Activated CD8-positive, alpha-beta T cell treated with anti-CD3 and anti-CD28 coated beads, Interleukin-2, amount 10 ng/mL, durations not matched to agents 7 days and 5 days (primary cell): Measurements from ENCODE around the gene FAM174C. TPM values are rescaled to one million over a fixed set of nuclear protein-coding genes. Genes with fewer than 3 reads are reported as not detected.
A peak's percentile ranks its signal among the peaks of the same experiment; 100 is the strongest.

Source experiments
- ATAC-seq: fragments of 150-1000 bp; cut with Tn5 transposase; one replicate; pipeline ENCODE4 v1.10.0; 2021; ENCODE audit warnings: moderate library complexity
- CTCF ChIA-PET: fragments of 350-600 bp; sonication (Branson Sonifier 250); formaldehyde crosslinking; loops from one replicate; lab custom pipeline; 2021; ENCODE audit warnings: antibody characterized with exemption; lab: Charles Lee
- POLR2A ChIA-PET: fragments of 350-600 bp; sonication (Branson Sonifier 250); formaldehyde crosslinking; loops from one replicate; lab custom pipeline; 2021; ENCODE audit warnings: antibody characterized with exemption; lab: Charles Lee
- DNase-seq: peaks from one replicate; pipeline ENCODE4 v3.0.0-alpha.2; 2020
- H3K27ac Mint-ChIP-seq: one replicate; pipeline ENCODE4 v1.8.0; 2021; ENCODE audit warnings: mild to moderate bottlenecking, mixed read lengths
- H3K27me3 Mint-ChIP-seq: one replicate; pipeline ENCODE4 v1.8.0; 2021; ENCODE audit warnings: low read depth, mixed read lengths
- H3K36me3 Mint-ChIP-seq: one replicate; pipeline ENCODE4 v1.8.0; 2021; ENCODE audit warnings: low read depth, mixed read lengths
- H3K4me1 Mint-ChIP-seq: one replicate; pipeline ENCODE4 v1.8.0; 2021; ENCODE audit warnings: low read depth, mixed read lengths
- H3K4me3 Mint-ChIP-seq: one replicate; pipeline ENCODE4 v1.8.0; 2021; ENCODE audit warnings: mild to moderate bottlenecking, mixed read lengths
- H3K9me3 Mint-ChIP-seq: one replicate; pipeline ENCODE4 v1.8.0; 2022; ENCODE audit warnings: mixed read lengths; ENCODE audit not compliant: insufficient read depth
- total RNA-seq, 2 experiments: library from RNA; stranded (reverse); gene quantifications; one replicate each; pipeline ENCODE4 v1.2.3, GENCODE V29; 2021

The FAM174C gene
- total RNA-seq, 2 experiments from 2014 or later, result 57.1 TPM

GRCh38 chr19:1266916-1267476 is 8.3 kb upstream of the FAM174C start:
- ATAC-seq, result peak; percentile 7
- Mint-ChIP-seq H3K9me3 (no peaks in the 10 kb centered on the region), H3K27ac (no peak overlapping the region), H3K4me1 (peaks cover 70% of the 10 kb centered on the region), H3K4me3 (peak overlapping the region; percentile 54), H3K27me3 (peaks cover 2% of the 10 kb centered on the region), H3K36me3 (peaks cover 33% of the 10 kb centered on the region)
- ChIA-PET POLR2A (interaction anchor here (0.7 to 4.4 kb wide), 6 partner anchors 8 to 192 kb away, joined by 3 to 218 read pairs (median 4); partner anchors contain the start of genes ATP5F1D and FAM174C), CTCF (interaction anchor here (0.9 to 5.2 kb wide), 22 partner anchors 8 to 609 kb away, joined by 3 to 606 read pairs (median 4); partner anchors contain the start of genes ARHGAP45, ATP5F1D and FAM174C)
- DNase-seq, result peak; percentile 80

GRCh38 chr19:1267477-1268225 is 7.7 kb upstream of the FAM174C start:
- peaks cover 39% of the 10 kb centered on the region for H3K36me3 Mint-ChIP-seq
- ATAC-seq, result no peak
- no peak overlapping the region for H3K27ac Mint-ChIP-seq
- ChIA-PET POLR2A (interaction anchor here (1.1 to 4.4 kb wide), 4 partner anchors 10 to 188 kb away, joined by 4 to 218 read pairs (median 42); partner anchors contain the start of gene ATP5F1D), CTCF (interaction anchor here (1.3 to 5.2 kb wide), 5 partner anchors 8 to 137 kb away, joined by 3 to 606 read pairs (median 18); partner anchors contain the start of genes ATP5F1D and FAM174C)
- peak overlapping the region; percentile 54 for H3K4me3 Mint-ChIP-seq
- no peaks in the 10 kb centered on the region for H3K9me3 Mint-ChIP-seq
- H3K27me3 Mint-ChIP-seq, result peaks cover 2% of the 10 kb centered on the region
- DNase-seq, result no peak
- H3K4me1 Mint-ChIP-seq, result peaks cover 72% of the 10 kb centered on the region

GRCh38 chr19:1268226-1269064 is 6.9 kb upstream of the FAM174C start:
- no peaks in the 10 kb centered on the region for H3K9me3 Mint-ChIP-seq
- H3K4me1 Mint-ChIP-seq, result peaks cover 70% of the 10 kb centered on the region
- ATAC-seq (no peak), DNase-seq (no peak)
- peak overlapping the region; percentile 85 for H3K27ac Mint-ChIP-seq
- H3K27me3 Mint-ChIP-seq, result peaks cover 2% of the 10 kb centered on the region
- ChIA-PET POLR2A (interaction anchor here (0.6 to 4.4 kb wide), 38 partner anchors 9 to 781 kb away, joined by 3 to 218 read pairs (median 6); partner anchors contain the start of genes ARHGAP45, ATP5F1D and CNN2), CTCF (interaction anchor here (0.8 to 5.2 kb wide), 6 partner anchors 9 to 46 kb away, joined by 3 to 606 read pairs (median 4); partner anchors contain the start of gene ATP5F1D)
- H3K4me3 Mint-ChIP-seq, result peak overlapping the region; percentile 64
- H3K36me3 Mint-ChIP-seq, result peaks cover 44% of the 10 kb centered on the region

GRCh38 chr19:1269065-1269477 is 6.3 kb upstream of the FAM174C start, which contains the start of gene CIRBP:
Gene CIRBP, plus strand, starts transcription at chr19:1269332. Its CDS starts 1,602 bp downstream, at chr19:1270934.
- Mint-ChIP-seq H3K4me3 (peak within 1 kb of the TSS; percentile 83), H3K9me3 (no peaks in the 10 kb centered on the region), H3K36me3 (peaks cover 51% of the 10 kb centered on the region), H3K27ac (peak within 1 kb of the TSS; percentile 90), H3K4me1 (peaks cover 75% of the 10 kb centered on the region), H3K27me3 (peaks cover 2% of the 10 kb centered on the region)
- CTCF ChIA-PET, result interaction anchor here (0.8 to 5.2 kb wide), 5 partner anchors 9 to 47 kb away, joined by 3 to 606 read pairs (median 4); partner anchors contain the start of gene ATP5F1D
- POLR2A ChIA-PET, result interaction anchor here (0.5 to 4.4 kb wide), 46 partner anchors 8 to 781 kb away, joined by 3 to 218 read pairs (median 5); partner anchors contain the start of genes ABCA7, ARHGAP45, ATP5F1D and CNN2
- peak; percentile 100 for DNase-seq
- ATAC-seq, result peak; percentile 76

DNA sequence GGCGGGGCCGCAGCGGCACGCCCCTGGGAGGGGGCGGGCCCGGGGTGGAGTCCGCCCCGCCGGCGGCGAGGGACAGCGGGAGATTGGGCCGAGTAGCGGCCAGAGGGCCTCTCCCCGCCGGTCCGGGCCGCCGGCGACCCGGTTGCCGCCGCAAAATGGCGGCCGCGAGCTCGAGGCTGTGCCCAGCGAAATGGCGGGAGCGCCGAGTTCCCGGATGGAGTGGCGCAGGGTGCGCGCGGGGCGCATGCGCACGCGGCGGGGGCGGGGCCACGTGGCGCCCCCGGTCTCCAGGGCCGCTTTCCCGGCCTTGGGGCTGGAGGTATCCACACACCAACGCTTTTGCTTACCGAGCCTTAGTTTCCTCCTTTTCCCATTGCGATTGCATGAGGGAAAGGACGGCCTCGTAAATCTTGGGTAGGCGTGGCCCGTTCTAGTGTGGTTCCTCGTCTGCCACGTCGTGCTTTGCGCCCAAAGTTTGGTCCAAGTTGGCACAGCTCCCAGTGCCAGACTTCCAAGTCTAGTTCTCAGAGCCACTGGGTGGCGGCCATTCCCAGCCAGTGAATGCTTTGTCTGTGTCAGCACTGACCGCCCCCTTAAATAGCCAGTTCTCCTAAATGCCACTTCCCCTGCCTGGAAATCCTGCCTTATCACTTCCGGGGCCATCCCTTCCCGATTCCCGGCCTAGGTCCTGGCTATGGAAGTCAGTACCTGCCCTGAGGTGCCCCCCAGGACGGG is 5.7 kb upstream of the FAM174C start:
- ATAC-seq (peak; percentile 35), DNase-seq (peak; percentile 89)
- Mint-ChIP-seq H3K9me3 (no peaks in the 10 kb centered on the region), H3K36me3 (peaks cover 53% of the 10 kb centered on the region), H3K27ac (peak overlapping the region; percentile 90), H3K4me1 (peaks cover 73% of the 10 kb centered on the region), H3K4me3 (peak overlapping the region; percentile 83), H3K27me3 (peaks cover 2% of the 10 kb centered on the region)
- ChIA-PET CTCF (interaction anchor here (0.8 to 5.2 kb wide), 5 partner anchors 9 to 47 kb away, joined by 3 to 606 read pairs (median 4); partner anchors contain the start of gene ATP5F1D), POLR2A (interaction anchor here (0.5 to 4.4 kb wide), 38 partner anchors 10 to 606 kb away, joined by 3 to 218 read pairs (median 5); partner anchors contain the start of genes ABCA7, ARHGAP45 and ATP5F1D)

DNA sequence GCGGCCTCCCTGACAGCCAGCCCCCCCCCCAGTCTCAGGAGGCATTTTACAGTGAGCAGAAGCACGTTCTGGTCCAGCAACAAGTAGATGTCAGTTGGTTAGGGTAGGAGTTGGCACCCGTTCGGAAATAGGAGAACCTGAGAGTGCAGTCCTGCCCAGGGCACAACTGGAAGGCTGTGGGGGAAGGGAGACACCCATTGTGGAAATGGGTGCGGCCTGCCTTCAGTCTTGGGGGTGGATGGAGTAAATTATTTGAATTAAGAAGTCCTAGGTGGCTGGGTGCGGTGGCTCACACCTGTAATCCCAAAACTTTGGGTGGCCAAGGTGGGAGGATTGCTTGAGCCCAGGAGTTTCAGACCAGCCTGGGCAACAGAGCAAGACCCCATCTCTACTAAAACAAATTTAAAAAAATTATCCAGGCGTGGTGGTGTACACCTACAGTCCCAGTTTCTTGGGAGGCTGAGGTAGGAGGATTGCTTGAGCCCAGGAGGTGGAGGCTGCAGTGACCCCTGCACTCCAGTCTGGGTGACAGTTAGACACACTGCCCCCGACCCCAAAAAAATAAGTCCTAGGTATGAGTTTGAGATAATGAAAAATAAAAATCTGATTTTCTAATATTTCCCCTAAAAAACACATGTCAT is 5.0 kb upstream of the FAM174C start:
- DNase-seq (no peak), ATAC-seq (no peak)
- Mint-ChIP-seq H3K4me1 (peaks cover 66% of the 10 kb centered on the region), H3K9me3 (no peaks in the 10 kb centered on the region), H3K27ac (peak overlapping the region; percentile 90), H3K4me3 (peak overlapping the region; percentile 83), H3K27me3 (peaks cover 2% of the 10 kb centered on the region), H3K36me3 (peaks cover 53% of the 10 kb centered on the region)
- ChIA-PET CTCF (interaction anchor here (5.2 kb wide), 1 partner anchor 26 kb away, joined by 606 read pairs; the partner anchor contains the start of gene ATP5F1D), POLR2A (interaction anchor here (0.7 to 1.7 kb wide), 3 partner anchors 9 to 194 kb away, joined by 3 to 52 read pairs (median 8); no protein-coding TSS in a partner anchor)

GRCh38 chr19:1270854-1271527 is 4.3 kb upstream of the FAM174C start:
- CTCF ChIA-PET, result interaction anchor here (3.6 kb wide), 1 partner anchor 27 kb away, joined by 34 read pairs; no protein-coding TSS in a partner anchor
- Mint-ChIP-seq H3K9me3 (no peaks in the 10 kb centered on the region), H3K4me1 (peaks cover 61% of the 10 kb centered on the region), H3K27me3 (peaks cover 2% of the 10 kb centered on the region), H3K4me3 (peak overlapping the region; percentile 83), H3K36me3 (peaks cover 52% of the 10 kb centered on the region), H3K27ac (peak overlapping the region; percentile 90)
- no peak for DNase-seq
- POLR2A ChIA-PET, result interaction anchor here (1.3 kb wide), 1 partner anchor 27 kb away, joined by 4 read pairs; no protein-coding TSS in a partner anchor
- no peak for ATAC-seq

DNA sequence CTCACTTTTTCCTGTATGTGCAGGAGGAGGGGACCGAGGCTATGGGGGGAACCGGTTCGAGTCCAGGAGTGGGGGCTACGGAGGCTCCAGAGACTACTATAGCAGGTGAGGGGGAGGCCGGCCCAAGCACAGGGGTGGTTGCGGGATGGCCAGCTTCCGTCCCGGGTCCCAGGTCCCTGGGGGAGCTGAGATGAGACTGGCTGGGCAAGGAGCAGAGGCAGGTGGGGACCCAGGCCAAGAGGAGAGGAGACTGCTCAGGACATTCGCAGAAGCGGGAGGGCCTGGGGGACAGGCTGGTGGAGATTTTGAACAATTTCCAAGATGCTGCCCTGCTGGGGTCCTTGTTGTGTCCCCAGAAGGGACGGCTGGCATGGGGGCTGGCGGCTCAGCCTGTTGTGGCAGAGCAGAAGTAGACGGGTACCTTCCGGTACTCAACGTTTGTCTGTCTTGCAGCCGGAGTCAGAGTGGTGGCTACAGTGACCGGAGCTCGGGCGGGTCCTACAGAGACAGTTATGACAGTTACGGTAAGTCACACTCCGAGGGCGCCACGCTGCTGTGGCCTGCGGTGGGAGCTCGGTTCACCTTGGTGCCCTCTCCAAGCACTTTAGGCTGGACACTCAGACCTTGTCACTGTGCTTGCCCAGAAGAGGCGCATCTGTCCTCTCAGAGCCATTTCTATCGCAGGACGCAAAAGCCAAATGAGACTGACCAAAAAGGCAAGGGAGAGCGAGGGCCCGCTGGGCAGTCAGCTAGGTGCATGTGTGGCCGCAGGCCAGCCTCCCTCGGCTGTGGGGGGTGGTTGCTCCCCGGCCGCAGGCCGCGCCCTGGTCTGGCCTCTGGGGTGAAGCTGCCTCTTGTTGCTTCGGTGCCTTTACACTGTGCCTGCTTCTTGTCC is 3.6 kb upstream of the FAM174C start:
- Mint-ChIP-seq H3K9me3 (no peaks in the 10 kb centered on the region), H3K4me3 (peak overlapping the region; percentile 83), H3K36me3 (peaks cover 55% of the 10 kb centered on the region), H3K27me3 (peaks cover 2% of the 10 kb centered on the region), H3K27ac (peak overlapping the region; percentile 90), H3K4me1 (peaks cover 62% of the 10 kb centered on the region)
- POLR2A ChIA-PET, result interaction anchor here (1.2 to 1.3 kb wide), 2 partner anchors 13 to 27 kb away, joined by 3 to 4 read pairs; no protein-coding TSS in a partner anchor
- ATAC-seq, result no peak
- CTCF ChIA-PET, result interaction anchor here (3.6 kb wide), 1 partner anchor 27 kb away, joined by 34 read pairs; no protein-coding TSS in a partner anchor
- DNase-seq, result no peak
